Activated gamma-delta T cell treated with Interleukin-2 at 50 U/mL for 16 hours (primary cell): ENCODE data around the gene CHD6.

Experiments used
- DNase-seq: peaks from one replicate; pipeline ENCODE4 v3.0.0-alpha.2; 2020

The CHD6 gene

GRCh38 chr20:41622584-41622983 is 4.4 kb upstream of the CHD6 start:
- no peak for DNase-seq

DNA sequence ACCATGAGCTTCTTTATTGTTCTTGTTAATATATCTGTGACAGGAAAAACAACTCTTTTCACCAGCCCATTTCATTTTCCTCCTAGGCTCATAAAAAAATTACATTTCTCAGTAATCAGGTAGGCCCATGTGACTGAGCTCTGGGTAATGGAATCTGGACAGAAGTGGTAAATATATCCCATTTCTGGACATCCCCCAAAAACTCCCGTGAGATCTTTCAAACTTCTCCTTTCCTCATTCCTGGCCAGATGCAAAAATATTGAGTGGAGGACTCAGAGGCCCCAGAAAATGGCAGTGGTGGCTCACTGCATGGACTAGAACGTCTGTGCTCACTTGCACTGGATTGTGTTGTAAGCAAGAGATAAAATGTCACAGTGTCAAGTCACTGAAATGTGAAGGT is 3.8 kb upstream of the CHD6 start:
- no peak for DNase-seq

GRCh38 chr20:41621421-41621820 is 3.2 kb upstream of the CHD6 start:
- DNase-seq: no peak

- DNase-seq: no peak
These were observed 1.4 kb upstream of the CHD6 start for GRCh38 chr20:41619360-41620100.

DNA sequence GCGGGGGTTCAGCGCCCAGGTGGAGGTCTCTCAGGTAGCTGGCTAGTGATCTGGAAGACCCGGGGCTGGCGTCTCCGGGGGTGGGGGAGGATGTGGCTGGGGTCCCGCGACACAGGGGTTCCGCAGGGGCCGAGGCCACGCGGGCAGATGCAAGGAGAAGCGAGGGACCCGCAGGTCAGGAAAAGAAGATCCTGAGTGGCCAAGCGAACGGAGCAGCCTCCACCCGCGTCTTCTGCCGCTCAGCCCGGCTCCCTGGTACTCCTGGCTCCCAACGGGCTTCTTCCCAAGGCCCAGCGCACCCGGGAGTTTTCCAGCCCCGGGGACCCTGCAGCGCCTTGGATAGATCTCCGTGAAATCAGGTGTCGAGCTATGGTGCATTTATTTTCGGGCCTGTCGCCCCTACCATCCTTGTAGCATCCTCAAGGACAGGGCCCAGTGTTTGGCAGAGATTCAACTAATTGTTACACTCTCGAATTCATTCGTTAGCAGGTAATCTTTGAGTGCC is 682 bp upstream of the CHD6 start:
- DNase-seq: no peak

- peak; percentile 48 for DNase-seq
These were observed 897 bp downstream of the CHD6 start for GRCh38 chr20:41617059-41617901.

- no peak for DNase-seq
These were observed 1.9 kb downstream of the CHD6 start for GRCh38 chr20:41616228-41616627.

DNA sequence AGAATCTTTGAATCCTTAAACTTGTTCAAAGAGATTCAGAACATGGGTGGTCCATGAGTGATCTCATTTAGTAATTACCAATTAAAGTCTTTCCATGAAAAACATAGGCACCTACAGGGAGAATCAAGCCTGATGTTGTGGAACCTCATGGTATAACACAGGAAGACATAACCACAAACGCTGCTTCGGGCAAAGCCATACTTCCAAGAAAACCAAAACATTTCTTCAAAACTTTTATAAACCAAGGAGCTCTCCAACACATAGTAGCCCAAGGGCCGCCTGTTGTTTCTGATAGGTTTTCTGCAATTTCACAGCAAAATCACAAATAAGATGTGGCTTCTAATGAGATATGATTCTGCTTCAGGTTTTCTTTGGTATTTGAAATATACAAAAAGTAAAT is 2.5 kb downstream of the CHD6 start:
- no peak for DNase-seq

GRCh38 chr20:41615110-41615509 is 3.1 kb downstream of the CHD6 start:
- no peak for DNase-seq

- DNase-seq: no peak
These were observed 4.9 kb downstream of the CHD6 start for GRCh38 chr20:41613321-41613720.

DNA sequence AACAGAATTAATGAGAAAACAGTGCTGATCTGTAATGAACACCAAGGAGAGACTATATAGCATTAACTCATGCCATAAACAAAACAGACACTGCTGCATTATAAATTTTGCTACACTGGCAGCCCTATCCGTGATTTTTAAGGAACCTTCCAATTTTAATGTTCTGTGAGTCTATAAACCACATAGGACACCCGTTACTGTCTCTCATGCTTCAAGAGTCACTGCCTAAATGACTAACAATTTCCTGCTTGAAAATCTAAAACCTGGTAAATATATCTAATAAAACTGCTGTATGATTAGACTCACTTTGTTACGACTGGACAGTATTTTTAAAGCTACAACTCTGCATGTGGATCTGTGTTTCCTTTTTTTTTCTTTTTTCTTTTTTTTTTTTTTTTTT is 8.7 kb downstream of the CHD6 start:
- DNase-seq: no peak

DNA sequence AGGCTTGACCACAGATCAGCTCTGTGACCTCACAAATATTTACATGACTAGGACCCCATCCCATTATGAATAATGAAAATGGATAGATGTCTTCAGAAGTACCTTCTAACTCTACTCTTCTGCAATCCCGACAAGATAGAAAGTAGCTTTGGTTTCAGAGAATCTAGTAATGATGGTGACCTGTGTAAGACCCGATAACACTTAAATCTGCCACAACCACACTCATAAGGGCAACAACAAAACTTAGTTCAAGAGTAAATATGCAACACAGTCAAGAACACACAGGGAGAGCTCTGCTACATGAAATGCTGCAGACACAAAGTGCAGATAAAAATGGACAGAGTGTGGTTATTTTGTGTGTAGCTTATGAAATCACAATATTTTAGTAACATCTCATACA is 9.6 kb downstream of the CHD6 start:
- no peak for DNase-seq

DNA sequence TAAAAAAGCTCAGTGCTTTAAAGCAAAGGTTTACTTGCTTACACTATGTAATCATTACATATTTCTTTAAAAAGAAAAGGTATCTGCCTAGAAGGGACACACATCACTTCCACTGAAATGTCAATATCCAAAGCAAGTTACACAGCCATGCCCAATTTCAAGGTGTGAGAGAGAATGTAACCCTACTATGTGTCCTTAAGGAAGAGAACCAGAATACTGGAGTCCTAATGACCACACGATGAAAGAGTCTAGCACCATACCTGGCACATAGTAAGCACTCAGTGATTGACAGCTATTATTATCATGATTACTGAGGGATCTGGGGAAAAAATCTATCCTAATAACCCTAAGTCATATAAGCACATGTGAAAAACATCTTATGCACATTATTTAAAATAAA is 10.4 kb downstream of the CHD6 start:
- DNase-seq: no peak

DNA sequence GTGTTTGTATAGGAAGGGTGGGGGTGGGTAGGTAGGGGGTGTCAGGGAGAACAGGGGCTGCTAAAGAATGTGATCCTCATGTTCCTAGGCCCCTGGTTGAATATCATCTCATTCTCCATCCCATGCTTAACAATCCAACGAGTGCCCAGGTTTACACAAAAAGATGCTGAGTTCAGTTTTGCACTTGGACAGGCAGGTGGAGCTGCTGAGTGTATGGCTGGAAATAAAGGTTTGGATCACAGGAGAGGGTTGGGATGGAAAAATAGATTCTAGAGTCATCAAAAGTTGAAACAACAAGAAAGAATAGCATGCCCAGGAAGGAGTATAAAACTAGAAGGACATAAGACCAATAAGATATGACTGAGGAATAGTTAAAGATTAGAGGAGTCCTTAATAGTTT is 14.2 kb downstream of the CHD6 start:
- no peak for DNase-seq

- no peak for DNase-seq
These were observed 16.4 kb downstream of the CHD6 start for GRCh38 chr20:41601742-41602141.

- DNase-seq: no peak
These were observed 17.1 kb downstream of the CHD6 start for GRCh38 chr20:41600926-41601631.

DNA sequence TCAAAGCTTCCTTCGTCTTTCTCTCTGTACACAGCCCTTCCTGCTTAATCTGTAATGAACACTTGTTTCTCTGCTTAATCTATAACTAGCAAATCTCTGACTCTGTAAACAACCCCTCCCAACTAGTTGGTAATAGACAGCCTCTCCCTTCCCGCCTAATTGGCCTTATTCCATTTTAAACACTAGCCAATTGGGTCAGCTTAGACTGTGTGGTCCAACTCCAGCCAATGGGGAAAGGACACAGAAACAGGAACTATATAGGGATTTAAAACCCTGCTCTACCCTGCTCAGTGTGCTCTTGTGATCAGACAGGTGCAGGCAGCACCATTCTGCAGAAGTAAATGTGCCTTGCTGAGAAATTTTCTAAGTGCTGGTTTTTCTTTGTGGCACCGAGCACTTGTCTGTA is 18.5 kb downstream of the CHD6 start:
- DNase-seq: no peak

DNA sequence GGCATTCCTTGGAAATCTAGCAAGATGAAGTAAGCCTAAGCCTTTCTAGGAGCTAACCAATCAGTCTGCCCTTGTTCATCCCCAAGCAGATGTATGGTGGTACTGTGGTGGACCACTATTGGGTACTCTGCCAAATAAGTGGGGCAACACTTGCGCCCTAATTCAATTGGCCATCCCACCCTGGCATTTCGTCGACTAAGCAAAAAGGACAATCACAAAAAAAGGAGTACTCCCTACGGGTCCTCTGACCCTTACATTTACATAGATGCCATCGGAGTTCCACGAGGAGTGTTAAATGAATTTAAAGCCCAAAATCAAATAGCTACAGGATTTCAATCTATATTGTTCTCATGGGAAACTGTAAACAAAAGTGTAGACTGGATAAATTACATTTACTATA is 19.5 kb downstream of the CHD6 start:
- DNase-seq: no peak

DNA sequence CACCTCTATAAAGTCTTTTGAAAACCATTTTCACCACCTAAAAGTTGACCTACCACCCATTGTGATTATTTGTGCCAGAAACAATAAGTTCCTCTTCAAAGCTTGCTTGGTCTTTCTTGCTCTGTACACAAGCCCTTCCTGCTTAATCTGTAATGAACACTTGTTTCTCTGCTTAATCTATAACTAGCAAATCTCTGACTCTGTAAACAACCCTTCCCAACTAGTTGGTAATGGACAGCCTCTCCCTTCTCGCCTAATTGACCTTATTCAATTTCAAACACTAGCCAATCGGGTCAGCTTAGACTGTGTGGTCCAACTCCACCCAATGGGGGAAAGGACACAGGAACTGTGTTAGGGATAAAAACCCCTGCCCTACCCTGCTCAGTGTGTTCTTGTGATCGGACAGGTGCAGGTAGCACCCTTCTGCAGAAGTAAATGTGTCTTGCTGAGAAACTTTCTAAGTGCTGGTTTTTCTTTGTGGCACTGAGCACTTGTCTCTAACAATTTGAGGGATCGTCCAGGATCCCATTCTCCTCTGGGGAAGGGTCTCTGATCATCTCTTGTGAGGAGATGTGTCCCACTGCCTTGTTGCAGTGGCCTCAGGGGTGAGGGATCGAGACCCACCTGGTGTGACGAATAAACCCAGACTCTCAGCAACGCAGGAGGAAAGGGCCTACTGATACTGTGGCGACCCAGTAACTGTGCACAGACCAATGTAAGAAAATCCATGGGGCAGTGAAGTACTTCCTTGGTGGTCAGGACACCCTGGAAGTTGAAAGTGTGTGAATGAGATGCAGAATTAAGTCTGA is 23.5 kb downstream of the CHD6 start:
- DNase-seq: no peak

DNA sequence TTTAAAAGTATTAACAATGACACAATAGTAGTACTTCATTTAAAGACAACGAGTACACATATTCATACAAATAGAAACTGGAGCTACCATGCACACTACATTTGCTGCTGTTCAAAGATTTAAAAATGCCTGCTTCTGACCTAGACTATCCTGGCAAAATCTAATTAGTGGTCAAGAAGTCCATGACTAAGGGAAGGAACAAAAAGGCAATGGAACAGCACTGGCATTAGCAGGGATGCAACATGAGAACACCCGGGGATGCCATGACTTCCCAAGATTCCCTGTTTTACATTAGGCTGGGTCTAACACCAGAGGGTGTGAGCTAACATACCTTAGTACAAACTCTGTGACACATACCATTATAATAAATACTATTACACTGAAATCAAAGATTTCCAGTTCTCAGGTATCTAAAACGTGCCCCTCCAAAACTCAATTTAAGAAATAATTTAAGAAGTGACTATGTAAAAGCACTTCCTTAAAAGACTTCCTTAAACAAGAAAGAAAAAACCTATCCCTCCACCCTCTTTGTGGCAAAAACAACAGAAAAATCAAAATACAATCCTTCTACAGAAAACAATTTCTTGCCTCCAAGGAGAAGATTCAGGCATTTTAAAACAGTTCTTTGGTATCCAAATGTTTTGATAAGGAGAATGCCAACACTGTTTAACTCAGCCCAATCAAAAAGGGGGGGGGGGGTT is 25.5 kb downstream of the CHD6 start:
- DNase-seq: no peak

DNA sequence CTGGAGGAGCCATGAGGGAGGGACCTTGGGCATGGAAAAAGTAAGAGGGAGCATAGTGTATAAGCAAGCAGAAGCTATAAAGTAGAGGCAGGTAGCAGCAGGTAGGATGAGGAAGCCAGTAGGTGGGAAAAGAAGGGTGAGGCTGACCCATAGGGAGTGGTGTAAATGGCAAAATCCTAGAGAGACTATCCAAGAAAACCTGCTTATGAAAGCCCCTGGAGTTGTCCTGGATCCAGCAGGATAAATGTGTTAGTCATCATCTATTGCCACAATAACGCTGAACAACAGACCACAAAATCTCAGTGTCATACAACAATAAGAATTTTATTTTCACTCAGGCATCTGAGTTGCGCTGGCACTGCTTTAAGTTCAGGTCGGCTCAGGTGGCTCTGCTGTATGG is 30.2 kb downstream of the CHD6 start:
- no peak for DNase-seq

GRCh38 chr20:41587523-41587922 is 30.7 kb downstream of the CHD6 start:
- no peak for DNase-seq
